C1 segment of cervical spinal cord (tissue), 14 donors: ENCODE measurements around the gene FKBP2.

Experiments used
- DNase-seq, 14 donors: peaks; one replicate each; lab custom pipeline; 2025; lab: John Stamatoyannopoulos, UW

The FKBP2 gene

GRCh38 chr11:64240435-64241240 is at the start of gene FKBP2:
Gene FKBP2, plus strand, starts transcription at chr11:64241095. Its CDS starts 1,293 bp downstream, at chr11:64242388.
- peak; percentile 91 to 100 (median 99) for DNase-seq

GRCh38 chr11:64192434-64192833 is 48.5 kb upstream of the FKBP2 start:
- DNase-seq = no peak

GRCh38 chr11:64196626-64197025 is 44.3 kb upstream of the FKBP2 start:
- DNase-seq = no peak

GRCh38 chr11:64198511-64198910 is 42.4 kb upstream of the FKBP2 start:
- no peak for DNase-seq

- no peak for DNase-seq
Measured at GRCh38 chr11:64201543-64201942, 39.4 kb upstream of the FKBP2 start.

DNA sequence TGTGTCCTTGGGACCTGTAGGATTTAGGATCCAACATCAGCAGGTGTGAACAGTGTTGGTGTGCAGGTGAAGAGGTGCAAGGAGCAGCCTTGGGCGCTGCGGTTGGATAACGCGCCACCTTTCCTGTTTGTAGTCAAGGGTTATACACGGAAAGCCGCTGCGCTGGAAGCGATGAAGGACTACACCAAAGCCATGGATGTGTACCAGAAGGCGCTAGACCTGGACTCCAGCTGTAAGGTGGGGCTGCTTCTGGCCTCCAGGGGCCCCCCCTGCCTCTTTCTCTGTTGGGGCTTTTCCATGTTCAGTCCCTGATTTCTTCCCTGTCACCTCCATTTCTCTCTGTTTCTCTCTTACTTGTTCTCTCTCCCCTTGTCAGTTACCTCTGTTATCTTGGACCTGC is 37.9 kb upstream of the FKBP2 start:
- DNase-seq = no peak

GRCh38 chr11:64203421-64204079 is 37.3 kb upstream of the FKBP2 start:
- DNase-seq = no peak

- DNase-seq = no peak
Measured at GRCh38 chr11:64204080-64204440, 36.8 kb upstream of the FKBP2 start.

DNA sequence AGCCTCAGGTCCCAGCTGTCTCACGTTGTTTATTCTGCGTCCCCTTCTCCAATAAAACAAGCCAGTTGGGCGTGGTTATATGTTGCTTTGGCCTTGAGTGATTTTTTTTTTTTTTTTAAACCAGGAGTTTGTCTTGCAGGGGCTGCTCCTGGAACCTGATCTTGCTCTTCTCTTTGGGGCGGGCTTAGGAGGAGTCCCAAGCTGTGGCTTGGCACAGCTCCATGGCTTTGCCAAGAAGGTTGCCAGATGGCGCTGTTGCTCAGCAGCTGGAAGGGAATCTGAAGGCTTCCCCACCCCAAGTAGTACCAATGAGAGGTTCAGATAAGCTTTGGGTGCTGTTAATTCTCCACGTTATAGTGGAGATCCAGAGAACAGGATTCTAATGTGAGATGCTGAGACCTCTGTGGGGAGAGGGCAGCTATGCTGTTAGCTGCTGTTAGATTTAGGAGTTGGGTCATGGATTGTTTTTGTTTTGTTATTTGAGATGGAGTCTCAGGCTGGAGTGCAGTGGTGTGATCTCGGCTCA is 36.4 kb upstream of the FKBP2 start:
- DNase-seq = peak in 12 of 14 donors; percentile 19 to 71 (median 46)

- peak in 5 of 14 donors; percentile 14 to 50 (median 35) for DNase-seq
Measured at GRCh38 chr11:64206457-64207255, 34.2 kb upstream of the FKBP2 start, which contains the start of gene FERMT3. Gene FERMT3, plus strand, starts transcription at chr11:64206721. Its CDS starts 644 bp downstream, at chr11:64207365.

DNA sequence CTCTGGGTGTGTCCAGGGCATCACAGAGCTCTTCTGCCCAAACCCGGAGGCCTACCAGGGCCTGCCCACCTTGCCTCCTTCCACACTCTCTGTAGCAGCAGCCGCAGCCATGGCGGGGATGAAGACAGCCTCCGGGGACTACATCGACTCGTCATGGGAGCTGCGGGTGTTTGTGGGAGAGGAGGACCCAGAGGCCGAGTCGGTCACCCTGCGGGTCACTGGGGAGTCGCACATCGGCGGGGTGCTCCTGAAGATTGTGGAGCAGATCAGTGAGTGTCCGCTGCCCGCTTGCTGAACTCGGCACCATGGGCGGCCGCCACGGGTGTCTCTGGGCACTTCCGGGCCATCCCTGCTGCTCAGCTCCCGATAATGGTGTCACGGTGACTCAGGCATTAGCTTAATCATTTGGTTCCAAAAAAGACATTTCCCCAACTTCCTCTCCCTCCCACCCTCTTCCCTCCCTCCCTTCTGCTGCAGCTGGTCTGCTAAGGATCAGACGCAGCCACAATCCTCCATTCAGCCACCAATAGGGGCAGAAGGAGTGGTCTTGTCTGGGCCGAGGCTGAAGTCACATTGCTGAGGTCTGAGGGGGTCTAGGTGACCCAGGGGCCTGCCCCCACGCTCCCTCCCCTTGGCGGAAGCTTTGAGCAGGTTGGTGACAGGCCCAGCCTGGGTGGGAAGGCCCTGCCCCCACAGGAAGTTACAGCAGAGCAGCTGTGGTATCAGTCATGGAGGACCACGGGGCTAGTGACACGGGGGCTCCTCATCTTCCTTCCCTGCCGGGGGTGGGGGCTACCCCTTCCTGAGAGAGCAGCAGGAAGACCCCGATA is 33.4 kb upstream of the FKBP2 start:
- peak in 5 of 14 donors; percentile 30 to 52 (median 39) for DNase-seq

- DNase-seq = no peak
Measured at GRCh38 chr11:64208086-64208795, 32.7 kb upstream of the FKBP2 start.

DNA sequence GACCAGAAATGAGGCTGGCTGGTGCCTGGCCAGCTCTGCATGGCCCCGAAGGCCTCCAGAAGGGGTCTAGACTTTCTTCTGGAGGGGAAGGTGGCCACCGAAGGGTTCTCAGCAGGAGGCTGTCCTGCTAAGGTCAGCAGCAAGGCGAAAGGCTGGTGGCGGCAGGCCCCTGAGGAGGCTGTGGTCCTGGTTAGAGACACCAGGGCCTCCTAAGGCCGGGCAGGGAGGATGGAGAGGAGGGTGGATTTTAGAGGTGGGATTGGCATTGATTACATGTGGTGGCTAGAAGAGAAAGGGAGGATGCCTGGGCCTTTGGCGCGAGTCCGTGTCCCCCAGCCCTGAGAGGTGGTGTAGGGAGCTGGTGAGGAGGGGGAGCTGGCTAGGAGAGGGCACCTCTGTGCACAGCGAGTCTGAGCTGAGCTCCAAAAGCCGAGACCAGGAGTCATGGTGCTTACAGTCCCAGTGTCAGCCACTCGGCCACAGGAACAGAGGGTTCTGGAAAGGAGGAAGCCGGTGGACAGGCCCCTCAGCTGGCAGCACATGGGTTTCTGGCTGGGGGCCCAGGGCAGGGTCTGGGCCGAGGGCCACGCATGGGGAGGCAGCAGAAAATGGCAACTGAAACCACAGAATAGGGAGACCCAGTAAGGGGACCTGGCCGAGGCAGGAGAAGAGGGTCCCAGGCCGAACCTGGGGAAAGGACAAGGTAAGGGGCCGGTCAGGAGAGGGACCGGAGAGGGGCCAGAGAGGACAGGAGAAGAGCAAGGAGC is 31.9 kb upstream of the FKBP2 start:
- peak in 4 of 14 donors; percentile 21 to 51 (median 44) for DNase-seq

DNA sequence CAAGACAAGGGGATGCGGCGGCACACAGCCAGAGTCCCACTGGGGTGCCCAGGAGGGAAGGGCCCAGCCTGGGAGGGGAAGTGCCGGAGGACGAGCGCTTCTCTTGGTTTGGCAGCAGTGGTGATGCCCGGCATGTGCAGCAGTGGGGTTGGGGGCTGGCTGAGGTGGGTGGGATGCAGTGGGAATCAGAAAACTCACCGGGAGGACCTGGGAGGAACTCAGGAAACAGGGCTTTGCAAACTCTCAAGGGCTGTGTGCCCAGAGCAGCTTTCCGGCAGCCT is 31.4 kb upstream of the FKBP2 start:
- no peak for DNase-seq

GRCh38 chr11:64210301-64211020 is 30.4 kb upstream of the FKBP2 start:
- peak in 1 of 14 donors; percentile 29 for DNase-seq

GRCh38 chr11:64211181-64211872 is 29.6 kb upstream of the FKBP2 start:
- DNase-seq = no peak

DNA sequence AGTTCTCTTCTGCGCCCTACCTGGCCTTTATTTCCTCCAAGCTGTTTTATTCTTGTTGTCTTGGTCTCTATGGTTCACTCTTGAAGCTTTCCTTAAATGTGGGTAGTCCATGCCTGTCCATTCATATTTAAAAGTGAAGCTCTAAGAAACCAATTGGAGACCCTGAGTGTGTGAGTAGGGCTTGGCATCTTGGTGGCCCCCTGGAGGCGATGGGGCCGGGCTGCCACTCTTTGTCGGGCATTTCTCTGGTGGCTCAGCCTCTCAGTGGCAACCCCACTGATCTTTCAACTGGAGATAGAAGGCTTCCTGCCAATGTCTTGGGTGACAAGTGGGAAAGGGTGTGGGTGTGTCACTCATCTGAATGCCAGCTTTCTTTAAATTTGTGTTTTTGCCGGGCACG is 24.0 kb upstream of the FKBP2 start:
- DNase-seq = no peak

DNA sequence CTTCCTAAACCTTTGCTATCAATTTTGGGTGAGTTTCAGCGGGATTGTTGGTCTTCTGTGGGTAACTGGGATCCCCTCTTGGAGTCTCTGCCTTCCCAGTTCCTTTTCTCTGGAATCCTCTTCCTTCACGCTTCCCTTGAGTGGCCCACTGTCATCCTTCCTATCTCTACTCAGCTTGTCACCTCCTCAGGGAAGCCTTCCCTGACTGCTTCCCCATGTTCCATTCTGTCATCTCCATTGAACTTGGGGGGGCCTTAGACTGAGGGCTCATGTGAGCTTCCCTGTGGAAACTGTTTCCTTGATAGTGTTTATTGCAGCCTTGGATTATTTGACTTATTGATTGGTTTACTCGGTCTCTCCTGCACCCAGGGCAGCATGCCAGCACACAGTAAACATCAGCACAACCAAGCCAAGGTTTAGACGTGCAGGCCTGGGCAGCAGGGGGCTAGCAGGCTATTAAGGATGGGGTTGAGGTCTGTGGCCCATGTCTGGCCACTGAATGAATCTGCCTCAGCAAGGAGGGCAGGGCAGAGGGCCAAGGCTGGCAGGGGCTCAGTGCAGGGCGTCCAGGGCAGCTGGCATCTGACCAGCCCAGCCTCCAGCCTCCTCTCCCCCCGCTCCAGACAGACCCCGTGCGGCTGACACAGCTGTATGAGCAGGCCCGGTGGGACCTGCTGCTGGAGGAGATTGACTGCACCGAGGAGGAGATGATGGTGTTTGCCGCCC is 22.1 kb upstream of the FKBP2 start:
- DNase-seq = no peak
